ENCODE measurements around the gene SLC38A9.

The SLC38A9 gene

DNA sequence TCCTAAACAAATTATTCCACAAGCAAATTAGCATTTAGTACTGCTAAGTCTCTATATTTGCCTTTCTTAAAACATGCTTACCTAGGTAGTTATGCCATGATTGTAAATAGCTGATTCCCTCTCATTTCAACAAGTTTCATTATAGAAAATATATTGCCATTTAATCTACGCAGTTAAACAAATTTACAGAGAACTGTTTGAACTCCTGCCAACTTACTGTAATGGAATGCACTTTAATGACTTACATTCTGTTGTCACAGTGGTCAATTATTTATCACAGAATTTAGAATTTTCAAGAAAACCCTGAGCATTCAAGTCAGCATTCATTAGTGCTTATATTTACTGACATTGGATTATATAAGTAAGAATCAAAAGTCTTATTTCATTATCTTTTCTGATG, 19.6 kb downstream of the SLC38A9 start:
- no peak for DNase-seq (ENCODE audit: low spot score)
- TF ChIP-seq, protein P1, sequence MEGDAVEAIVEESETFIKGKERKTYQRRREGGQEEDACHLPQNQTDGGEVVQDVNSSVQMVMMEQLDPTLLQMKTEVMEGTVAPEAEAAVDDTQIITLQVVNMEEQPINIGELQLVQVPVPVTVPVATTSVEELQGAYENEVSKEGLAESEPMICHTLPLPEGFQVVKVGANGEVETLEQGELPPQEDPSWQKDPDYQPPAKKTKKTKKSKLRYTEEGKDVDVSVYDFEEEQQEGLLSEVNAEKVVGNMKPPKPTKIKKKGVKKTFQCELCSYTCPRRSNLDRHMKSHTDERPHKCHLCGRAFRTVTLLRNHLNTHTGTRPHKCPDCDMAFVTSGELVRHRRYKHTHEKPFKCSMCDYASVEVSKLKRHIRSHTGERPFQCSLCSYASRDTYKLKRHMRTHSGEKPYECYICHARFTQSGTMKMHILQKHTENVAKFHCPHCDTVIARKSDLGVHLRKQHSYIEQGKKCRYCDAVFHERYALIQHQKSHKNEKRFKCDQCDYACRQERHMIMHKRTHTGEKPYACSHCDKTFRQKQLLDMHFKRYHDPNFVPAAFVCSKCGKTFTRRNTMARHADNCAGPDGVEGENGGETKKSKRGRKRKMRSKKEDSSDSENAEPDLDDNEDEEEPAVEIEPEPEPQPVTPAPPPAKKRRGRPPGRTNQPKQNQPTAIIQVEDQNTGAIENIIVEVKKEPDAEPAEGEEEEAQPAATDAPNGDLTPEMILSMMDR (IDR thresholded peaks at IDR 0.05; ENCODE audit: extremely low read depth, missing control alignments) = no peak

DNA sequence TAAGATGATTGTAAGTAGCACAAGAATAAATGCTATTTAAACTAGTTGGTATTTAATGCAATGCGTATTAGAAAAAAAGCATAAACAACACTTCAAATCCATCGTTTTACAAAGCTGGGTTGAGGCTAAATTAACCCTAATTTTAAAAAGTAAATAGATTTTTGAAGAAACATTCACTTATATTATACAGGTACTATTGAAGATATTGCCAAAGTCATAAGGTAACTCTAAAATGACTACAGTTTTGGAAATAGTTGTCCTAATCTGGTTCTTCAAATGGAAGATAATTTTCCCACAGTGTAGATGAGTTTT, 20.1 kb downstream of the SLC38A9 start:
- TF ChIP-seq, protein P1 (IDR thresholded peaks at IDR 0.05; ENCODE audit: extremely low read depth, missing control alignments) = no peak
- DNase-seq (ENCODE audit: low spot score) = no peak

DNA sequence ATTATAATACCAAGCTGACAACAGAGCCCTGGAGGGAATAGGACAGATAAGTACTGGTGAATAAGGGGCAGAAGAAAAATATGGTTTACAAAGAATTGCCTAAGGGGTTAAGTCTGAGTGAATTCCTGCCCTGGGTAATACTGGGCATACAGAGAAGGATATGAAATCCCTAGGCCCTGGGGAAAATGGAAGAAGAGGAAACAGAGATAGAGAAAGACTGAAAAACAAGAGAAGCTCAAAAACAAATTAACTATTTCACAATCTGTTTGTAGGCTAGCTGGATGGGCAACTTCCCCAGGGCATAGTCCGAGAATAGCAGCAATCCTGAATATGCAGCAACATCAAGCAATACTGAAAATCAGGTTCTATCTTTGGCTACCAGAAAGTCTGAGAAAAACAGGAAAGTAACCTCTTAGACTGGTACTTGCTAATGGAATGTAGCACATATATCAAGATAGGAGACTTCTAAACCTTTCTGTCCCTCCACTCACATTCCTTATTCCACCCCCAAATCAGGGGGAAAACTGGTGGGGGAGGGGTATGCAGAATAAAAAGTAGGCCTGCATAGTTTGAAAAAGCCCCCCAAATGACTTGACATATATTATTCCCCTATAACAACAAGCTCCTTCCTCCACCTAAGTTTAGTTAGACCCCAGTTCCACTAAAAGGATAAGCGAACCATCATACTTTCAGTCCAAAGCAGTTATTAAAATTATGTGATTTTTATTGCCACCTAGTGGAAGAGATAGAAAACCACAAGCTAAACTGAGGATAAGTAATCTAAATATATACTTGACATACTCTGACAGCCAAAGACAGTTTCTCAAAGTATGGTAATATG, 20.6 kb downstream of the SLC38A9 start:
- TF ChIP-seq, protein P1 (IDR thresholded peaks at IDR 0.05; ENCODE audit: extremely low read depth, missing control alignments) = peak; percentile 14
- DNase-seq (ENCODE audit: low spot score) = peak; percentile 61

DNA sequence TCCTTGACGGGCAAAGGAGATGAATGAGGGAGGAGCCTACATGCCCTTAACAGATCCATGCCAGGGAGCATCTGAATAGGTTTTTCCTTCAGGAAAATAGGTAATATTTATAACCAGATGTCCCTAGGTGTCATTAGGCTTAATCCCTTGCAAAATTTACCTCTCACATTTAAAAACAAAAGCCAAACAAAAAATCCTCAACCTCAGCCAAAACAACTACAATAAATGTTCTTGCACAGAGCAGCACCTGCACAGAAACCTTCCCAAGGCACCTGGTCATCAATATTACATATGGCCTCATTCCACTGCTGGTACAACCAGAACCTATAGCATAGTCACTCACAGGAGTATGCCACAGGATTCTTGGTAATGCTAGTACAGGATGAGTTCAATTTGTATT, 30.1 kb downstream of the SLC38A9 start:
- DNase-seq (ENCODE audit: low spot score) = no peak
- TF ChIP-seq, protein P1 (IDR thresholded peaks at IDR 0.05; ENCODE audit: extremely low read depth, missing control alignments) = no peak

DNA sequence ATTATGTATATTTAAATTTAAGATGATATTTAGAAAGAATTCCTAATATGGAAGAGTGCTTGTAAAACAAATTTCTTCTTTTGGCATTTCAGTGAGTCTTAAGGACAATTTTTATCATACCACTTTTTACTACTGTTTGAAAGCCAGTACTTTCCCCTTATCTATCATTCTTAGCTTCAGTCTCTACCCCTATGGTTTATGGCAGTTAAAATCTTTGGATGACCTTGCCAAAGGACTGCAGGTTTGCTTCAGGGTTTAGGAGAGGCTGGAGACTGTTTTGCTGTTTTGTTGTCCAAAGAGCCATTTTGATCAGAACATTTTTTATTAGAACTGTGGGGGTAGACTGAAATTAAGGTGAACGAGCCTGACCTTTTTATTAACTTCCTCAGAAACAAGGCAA, 30.8 kb downstream of the SLC38A9 start:
- DNase-seq (ENCODE audit: low spot score) = no peak
- TF ChIP-seq, protein P1 (IDR thresholded peaks at IDR 0.05; ENCODE audit: extremely low read depth, missing control alignments) = no peak

DNA sequence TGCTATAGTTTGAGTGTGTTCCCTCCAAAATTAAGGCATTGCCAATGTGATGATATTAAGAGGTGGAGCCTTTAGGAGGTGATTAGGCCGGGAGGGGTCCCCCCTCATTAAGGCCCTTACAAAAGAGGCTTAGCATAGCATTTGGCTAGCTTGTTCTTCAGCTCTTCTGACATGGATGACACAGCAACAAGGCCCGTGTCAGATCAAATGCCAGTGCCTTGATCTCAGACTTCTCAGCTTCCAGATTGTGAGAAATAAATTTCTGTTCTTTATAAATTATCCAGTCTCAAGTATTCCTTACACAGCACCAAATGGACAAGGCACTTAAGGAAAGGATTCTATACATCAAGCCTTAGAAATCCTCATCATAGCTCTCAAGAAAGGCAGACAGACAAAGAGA, 31.8 kb downstream of the SLC38A9 start:
- TF ChIP-seq, protein P1 (IDR thresholded peaks at IDR 0.05; ENCODE audit: extremely low read depth, missing control alignments) = no peak
- no peak for DNase-seq (ENCODE audit: low spot score)

DNA sequence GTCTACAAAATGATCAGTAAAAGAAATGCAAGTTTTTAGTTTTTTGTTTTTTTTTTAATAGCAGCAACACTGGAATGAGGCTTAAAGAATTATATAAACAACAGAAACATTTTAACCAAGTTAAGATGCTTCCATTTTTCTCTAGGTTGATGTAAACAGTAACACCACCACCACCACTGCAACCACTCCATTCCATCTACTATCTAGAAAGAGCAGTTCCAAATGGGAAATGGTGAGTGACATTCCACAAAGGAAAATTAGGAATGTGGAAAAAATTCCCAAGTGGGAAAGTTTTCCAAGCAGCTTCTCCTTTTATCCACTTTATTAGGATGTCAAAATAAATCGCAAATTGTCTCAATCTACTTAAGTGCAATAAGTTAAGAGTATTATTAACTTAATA, 32.6 kb downstream of the SLC38A9 start:
- TF ChIP-seq, protein P1 (IDR thresholded peaks at IDR 0.05; ENCODE audit: extremely low read depth, missing control alignments) = no peak
- DNase-seq (ENCODE audit: low spot score) = no peak

Measured in GM20000 (cell line).